Keratinocyte (primary cell): ENCODE results near the gene ANKFN1. TPM values are rescaled to one million over a fixed set of nuclear protein-coding genes. Genes with fewer than 3 reads are reported as not detected.

Source experiments
- DNase-seq: peaks from one replicate; pipeline ENCODE4 v3.0.0-alpha.2; 2011; ENCODE audit warnings: low read depth, missing footprints, low spot score
- FAIRE-seq: peaks from 2 replicates; lab custom pipeline; 2011; peaks lifted over from hg19 to GRCh38; lab: Jason Lieb, UNC
- H2AFZ ChIP-seq: 2 replicates; pipeline ENCODE4 v1.6.0; 2012; ENCODE audit warnings: low read length, control low read depth, inconsistent platforms; ENCODE audit not compliant: control insufficient read depth
- H3K27ac ChIP-seq: 2 replicates; pipeline ENCODE4 v1.5.1; 2011; ENCODE audit warnings: low read length; ENCODE audit not compliant: control insufficient read depth, insufficient read depth
- H3K27me3 ChIP-seq: 3 replicates; pipeline ENCODE4 v1.6.0; 2011; ENCODE audit warnings: low read length; ENCODE audit not compliant: control insufficient read depth, insufficient read depth; ENCODE audit errors: extremely low read depth
- H3K36me3 ChIP-seq, 2 experiments: 2 replicates in 1 of 2; 3 replicates in 1 of 2; pipeline ENCODE4 v1.5.1; 2011; ENCODE audit warnings: low read length in 2 of 2, mild to moderate bottlenecking in 1 of 2; ENCODE audit not compliant: control insufficient read depth in 2 of 2, insufficient read depth in 2 of 2; ENCODE audit errors: extremely low read depth in 1 of 2
- H3K4me1 ChIP-seq: 3 replicates; pipeline ENCODE4 v1.5.1; 2011; ENCODE audit warnings: low read length; ENCODE audit not compliant: control insufficient read depth, insufficient read depth; ENCODE audit errors: extremely low read depth
- H3K4me2 ChIP-seq: 3 replicates; pipeline ENCODE4 v1.6.0; 2011; ENCODE audit warnings: low read depth, low read length; ENCODE audit not compliant: control insufficient read depth, insufficient read depth; ENCODE audit errors: extremely low read depth
- H3K4me3 ChIP-seq, 3 experiments: fragments of 200-600 bp in 1 of 3; sonication (generic) in 1 of 3; 2 replicates in 2 of 3; 3 replicates in 1 of 3; pipeline ENCODE4 v1.5.1; 2011 to 2016; ENCODE audit warnings: low read length in 3 of 3, mild to moderate bottlenecking in 3 of 3, control low read depth in 2 of 3, inconsistent platforms in 1 of 3, low read depth in 1 of 3, mixed read lengths in 1 of 3, mixed run types in 1 of 3, moderate library complexity in 1 of 3; ENCODE audit not compliant: control insufficient read depth in 2 of 3, insufficient read depth in 2 of 3; ENCODE audit errors: extremely low read depth in 1 of 3
- H3K79me2 ChIP-seq: 2 replicates; pipeline ENCODE4 v1.6.0; 2012; ENCODE audit warnings: low read length; ENCODE audit not compliant: control insufficient read depth, insufficient read depth
- H3K9ac ChIP-seq: 3 replicates; pipeline ENCODE4 v1.6.0; 2011; ENCODE audit warnings: low read length; ENCODE audit not compliant: control insufficient read depth, insufficient read depth; ENCODE audit errors: extremely low read depth
- H3K9me1 ChIP-seq: 3 replicates; pipeline ENCODE4 v1.6.0; 2011; ENCODE audit warnings: low read length; ENCODE audit not compliant: control insufficient read depth, insufficient read depth; ENCODE audit errors: extremely low read depth
- H3K9me3 ChIP-seq: 2 replicates; pipeline ENCODE4 v1.5.1; 2012; ENCODE audit warnings: low read depth, low read length; ENCODE audit not compliant: control insufficient read depth
- H4K20me1 ChIP-seq: 3 replicates; pipeline ENCODE4 v1.6.0; 2011; ENCODE audit warnings: low read length; ENCODE audit not compliant: control insufficient read depth, insufficient read depth; ENCODE audit errors: extremely low read depth
- CTCF ChIP-seq, 3 experiments: IDR thresholded peaks in 1 of 3; conservative IDR thresholded peaks in 1 of 3; optimal IDR thresholded peaks in 1 of 3; 2 replicates in 2 of 3; 3 replicates in 1 of 3; pipeline versions ENCODE3 to v1.5.1; 2011; ENCODE audit warnings: low read length in 3 of 3, mild to moderate bottlenecking in 3 of 3, moderate library complexity in 2 of 3, control low read depth in 1 of 3, inconsistent platforms in 1 of 3; ENCODE audit not compliant: insufficient read depth in 2 of 3; ENCODE audit errors: extremely low read depth in 1 of 3
- EZH2 ChIP-seq: IDR thresholded peaks from one replicate; pipeline ENCODE4 v1.6.1; 2012; ENCODE audit warnings: inconsistent platforms, mild to moderate bottlenecking, low read length, moderate library complexity
- dilution Hi-C: fragments of 300-500 bp; cut with MboI; formaldehyde crosslinking; loops from one replicate; pipeline ENCODE4 v1.7.0; 2020; ENCODE audit warnings: low sequenced_read_pairs; ENCODE audit not compliant: extremely low pct_ligation_motif_present
- polyA plus RNA-seq, 5 experiments: library from polyadenylated mRNA; depleted of rRNA in 3 of 5; stranded (reverse) in 3 of 5; stranded (forward) in 1 of 5; unstranded in 1 of 5; fragments of >200 nt; gene quantifications; 1 replicate in 1 of 5; 2 replicates in 3 of 5; 3 replicates in 1 of 5; pipeline versions ENCODE4 v1.2.1 to v1.2.3, GENCODE V29; 2011 to 2012; ENCODE audit warnings: missing spikeins in 2 of 5, low read depth in 1 of 5, low replicate concordance in 1 of 5

Gene ANKFN1
- polyA plus RNA-seq, 1 donor (not counting 4 experiments of a cell fraction or from before 2014, with no cell fraction given), result 0.12 TPM

GRCh38 chr17:56169621-56170020, 16.3 kb downstream of the ANKFN1 start:
- H3K27me3 ChIP-seq, result no peaks in the 10 kb centered on the region
- TF ChIP-seq EZH2, result no peak
- TF ChIP-seq CTCF (optimal IDR thresholded peaks at IDR 0.05 in 1 of 3, IDR thresholded peaks at IDR 0.05 in 1 of 3, conservative IDR thresholded peaks at IDR 0.05 in 1 of 3; ENCODE audit: extremely low read depth in 1 of 3, insufficient read depth in 2 of 3, low read length in 3 of 3), result no peak
- H3K4me2 ChIP-seq, result no peak overlapping the region
- no peak for DNase-seq
- FAIRE-seq, result no peak
- no peaks in the 10 kb centered on the region for H3K4me1 ChIP-seq
- no peaks in the 10 kb centered on the region for H3K9me3 ChIP-seq
- H3K79me2 ChIP-seq, result no peaks in the 10 kb centered on the region
- no peaks in the 10 kb centered on the region for H4K20me1 ChIP-seq
- no peak overlapping the region for H3K9ac ChIP-seq
- no peaks in the 10 kb centered on the region for H3K36me3 ChIP-seq
- no peak overlapping the region for H3K27ac ChIP-seq
- no peak overlapping the region for H3K4me3 ChIP-seq
- dilution Hi-C loops, result no loop called here
- no peak overlapping the region for H2AFZ ChIP-seq
- no peaks in the 10 kb centered on the region for H3K9me1 ChIP-seq

- Histone ChIP-seq H3K9me1 (no peaks in the 10 kb centered on the region), H3K36me3 (no peaks in the 10 kb centered on the region), H3K9me3 (no peaks in the 10 kb centered on the region), H2AFZ (no peak overlapping the region), H3K27ac (no peak overlapping the region), H4K20me1 (no peaks in the 10 kb centered on the region), H3K79me2 (no peaks in the 10 kb centered on the region), H3K27me3 (no peaks in the 10 kb centered on the region), H3K4me3 (no peak overlapping the region), H3K4me1 (no peaks in the 10 kb centered on the region), H3K4me2 (no peak overlapping the region), H3K9ac (no peak overlapping the region)
- dilution Hi-C loops, result no loop called here
- TF ChIP-seq CTCF (optimal IDR thresholded peaks at IDR 0.05 in 1 of 3, IDR thresholded peaks at IDR 0.05 in 1 of 3, conservative IDR thresholded peaks at IDR 0.05 in 1 of 3; ENCODE audit: extremely low read depth in 1 of 3, insufficient read depth in 2 of 3, low read length in 3 of 3) (no peak), EZH2 (no peak)
- FAIRE-seq (no peak), DNase-seq (no peak)
These were observed 18.1 kb downstream of the ANKFN1 start for GRCh38 chr17:56171186-56171959.
